ENCODE results near the gene PAGE4.
A peak's percentile ranks its signal among the peaks of the same experiment; 100 is the strongest.

Gene PAGE4

DNA sequence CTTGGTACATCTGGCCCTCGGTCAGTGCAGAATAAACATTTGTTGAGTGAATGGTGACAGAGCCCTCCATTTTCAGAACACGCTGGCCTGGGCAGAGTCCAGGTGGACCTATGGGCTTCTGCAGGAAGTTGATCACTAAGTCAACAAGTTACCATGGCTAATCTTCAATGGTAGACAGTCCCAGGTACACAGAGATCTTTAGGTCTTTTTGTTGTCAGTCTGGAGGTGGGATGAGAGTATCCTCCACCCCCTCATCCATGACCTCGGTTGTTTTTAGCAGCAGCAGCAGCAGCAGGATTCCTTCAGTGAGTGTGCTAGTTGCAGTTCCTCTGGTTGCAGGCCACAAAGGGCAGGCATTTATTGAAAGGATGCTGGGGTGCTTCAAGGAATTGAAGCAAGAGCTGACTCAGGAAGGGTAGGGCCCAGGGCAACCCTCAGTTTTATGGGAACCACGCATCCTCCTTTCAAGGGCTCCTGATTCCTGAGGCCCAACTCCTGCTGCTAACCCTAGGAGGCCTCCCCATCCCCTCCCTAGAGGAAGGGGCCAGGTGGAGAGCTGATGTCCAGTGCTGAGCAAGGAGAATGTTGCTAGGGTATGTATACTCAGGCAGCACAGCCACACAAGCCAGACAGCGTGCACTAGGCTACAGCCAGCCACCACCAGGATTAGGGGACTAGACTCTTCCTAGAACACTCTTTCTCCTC is 48.4 kb downstream of the PAGE4 start:
- no peak for DNase-seq

DNA sequence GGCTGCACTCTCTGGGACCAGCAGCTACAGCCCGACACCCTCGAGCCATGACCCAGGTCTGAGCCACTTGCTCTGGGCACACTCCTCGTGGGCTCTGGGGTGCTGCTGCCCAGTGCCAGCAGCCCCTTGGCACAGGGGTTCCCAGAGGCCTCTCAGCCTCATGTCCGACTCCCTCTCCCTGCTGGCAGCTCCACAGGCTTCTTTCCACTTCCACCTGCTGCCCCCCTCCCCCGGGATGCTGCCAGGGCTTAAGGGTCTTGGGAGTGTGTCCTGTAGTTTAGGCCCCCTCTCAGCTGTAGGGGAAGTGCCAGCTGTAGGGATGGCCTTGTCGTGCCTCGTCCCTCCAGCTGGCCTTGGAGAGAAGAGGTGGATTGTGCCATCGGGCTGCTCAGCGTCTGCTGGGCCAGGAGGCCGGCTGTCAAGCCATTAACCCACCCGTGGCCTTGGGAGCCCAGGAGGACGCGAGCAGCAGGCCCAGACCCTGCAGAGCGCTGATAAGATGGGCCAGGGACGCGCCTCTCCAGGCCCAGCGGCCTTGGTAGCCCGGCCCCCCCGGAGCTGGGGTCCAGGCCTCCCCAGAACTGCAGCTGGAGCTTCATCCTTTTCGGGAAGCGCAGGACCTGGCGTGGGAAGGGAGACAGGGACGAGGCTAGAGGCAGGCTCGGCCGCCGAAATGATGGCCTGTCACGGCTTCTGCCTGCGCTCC is 49.2 kb downstream of the PAGE4 start:
- DNase-seq, result no peak

DNA sequence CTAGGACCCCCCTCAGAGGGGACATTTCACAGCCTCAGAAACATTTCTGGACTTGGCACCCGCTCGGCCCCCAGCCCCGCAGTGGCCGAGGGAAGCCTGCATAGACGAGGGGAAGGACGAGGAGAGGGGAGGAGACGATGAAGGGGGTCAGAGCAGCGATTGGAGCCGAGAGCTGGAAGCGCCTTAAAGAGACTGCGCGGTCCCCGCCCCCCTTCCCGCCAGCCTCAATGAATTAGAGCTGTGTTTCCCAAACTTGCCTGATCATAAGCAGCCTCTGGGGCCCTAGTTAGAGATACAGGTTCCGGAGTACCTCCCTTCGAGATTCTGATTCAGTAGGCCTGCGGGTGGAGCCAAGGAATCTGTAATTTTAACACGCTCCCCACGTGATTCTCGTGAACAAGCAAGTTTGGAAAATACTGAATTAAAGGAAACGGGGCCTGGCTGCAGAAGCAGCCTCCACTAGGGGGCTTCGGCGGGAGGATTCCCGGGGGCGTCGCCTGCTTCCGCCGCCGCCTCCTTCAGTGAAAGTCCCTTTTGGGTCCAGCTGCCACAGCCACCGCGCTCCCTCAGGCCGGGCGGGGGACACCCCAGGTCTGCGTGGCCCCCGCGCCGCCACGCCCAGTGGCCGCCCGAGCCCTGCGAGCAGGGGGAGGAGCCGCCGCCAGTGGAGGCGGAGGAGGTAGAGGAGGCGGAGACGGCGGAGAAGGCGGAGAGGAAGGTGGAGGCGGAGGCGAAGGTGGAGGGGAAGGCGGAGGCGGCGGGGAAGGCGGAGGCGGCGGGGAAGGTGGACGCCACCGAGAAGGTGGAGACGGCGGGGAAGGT is 49.9 kb downstream of the PAGE4 start, which contains the start of gene USP27X:
TSS of gene USP27X (plus strand) at position 651 of the 822 bp plus-strand sequence. CDS start 824 bp downstream, outside the sequence.
- DNase-seq, result peak; percentile 52

DNA sequence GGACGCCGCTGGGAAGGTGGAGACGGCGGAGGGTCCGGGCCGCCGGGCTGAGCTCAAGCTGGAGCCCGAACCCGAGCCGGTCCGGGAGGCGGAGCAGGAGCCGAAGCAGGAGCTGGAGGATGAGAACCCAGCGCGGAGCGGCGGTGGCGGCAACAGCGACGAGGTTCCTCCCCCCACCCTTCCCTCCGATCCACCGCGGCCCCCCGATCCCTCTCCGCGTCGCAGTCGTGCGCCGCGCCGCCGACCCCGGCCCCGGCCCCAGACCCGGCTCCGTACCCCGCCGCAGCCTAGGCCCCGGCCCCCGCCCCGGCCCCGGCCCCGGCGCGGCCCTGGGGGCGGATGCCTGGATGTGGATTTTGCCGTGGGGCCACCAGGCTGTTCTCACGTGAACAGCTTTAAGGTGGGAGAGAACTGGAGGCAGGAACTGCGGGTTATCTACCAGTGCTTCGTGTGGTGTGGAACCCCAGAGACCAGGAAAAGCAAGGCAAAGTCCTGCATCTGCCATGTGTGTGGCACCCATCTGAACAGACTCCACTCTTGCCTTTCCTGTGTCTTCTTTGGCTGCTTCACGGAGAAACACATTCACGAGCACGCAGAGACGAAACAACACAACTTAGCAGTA is 50.7 kb downstream of the PAGE4 start:
- no peak for DNase-seq

DNA sequence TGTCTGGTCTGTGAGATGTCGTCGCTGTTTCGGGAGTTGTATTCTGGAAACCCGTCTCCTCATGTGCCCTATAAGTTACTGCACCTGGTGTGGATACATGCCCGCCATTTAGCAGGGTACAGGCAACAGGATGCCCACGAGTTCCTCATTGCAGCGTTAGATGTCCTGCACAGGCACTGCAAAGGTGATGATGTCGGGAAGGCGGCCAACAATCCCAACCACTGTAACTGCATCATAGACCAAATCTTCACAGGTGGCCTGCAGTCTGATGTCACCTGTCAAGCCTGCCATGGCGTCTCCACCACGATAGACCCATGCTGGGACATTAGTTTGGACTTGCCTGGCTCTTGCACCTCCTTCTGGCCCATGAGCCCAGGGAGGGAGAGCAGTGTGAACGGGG is 51.6 kb downstream of the PAGE4 start:
- DNase-seq, result no peak
